Stimulated activated CD4-positive, alpha-beta T cell treated with anti-CD3 and anti-CD28 coated beads, Interleukin-1b, Interleukin-23, amount 100 ng/mL, for 1 hour (primary cell): ENCODE results near the gene PHKB.
"Not testable (repeated sequence)": the region's sequence is repeated elsewhere in the genome, so short reads cannot be mapped to it uniquely, and the experiment has no call there.

Source experiments
- DNase-seq, 2 donors: peaks; one replicate each; pipeline ENCODE4 v3.0.0-alpha.2; 2020; ENCODE audit warnings: low read depth in 2 of 2

PHKB gene

GRCh38 chr16:47469227-47469626 lies 8.1 kb downstream of the PHKB start:
- no peak for DNase-seq

GRCh38 chr16:47470211-47470610 lies 9.1 kb downstream of the PHKB start:
- DNase-seq = no peak

- DNase-seq = no peak
Measured at GRCh38 chr16:47470810-47471209, 9.7 kb downstream of the PHKB start.

GRCh38 chr16:47473004-47473403 lies 11.9 kb downstream of the PHKB start:
- DNase-seq = not testable (repeated sequence)

GRCh38 chr16:47473792-47474191 lies 12.7 kb downstream of the PHKB start:
- no peak for DNase-seq

GRCh38 chr16:47475786-47476185 lies 14.7 kb downstream of the PHKB start:
- no peak for DNase-seq

GRCh38 chr16:47476654-47477345 lies 15.7 kb downstream of the PHKB start:
- no peak for DNase-seq

GRCh38 chr16:47477679-47478078 lies 16.5 kb downstream of the PHKB start:
- DNase-seq = no peak

- DNase-seq = no peak
Measured at GRCh38 chr16:47480410-47480809, 19.3 kb downstream of the PHKB start.

GRCh38 chr16:47481698-47482374 lies 20.7 kb downstream of the PHKB start:
- no peak for DNase-seq

- no peak for DNase-seq
Measured at GRCh38 chr16:47483616-47484015, 22.5 kb downstream of the PHKB start.

GRCh38 chr16:47486856-47487255 lies 25.7 kb downstream of the PHKB start:
- DNase-seq = no peak

- DNase-seq = no peak
Measured at GRCh38 chr16:47488051-47488450, 26.9 kb downstream of the PHKB start.

GRCh38 chr16:47490471-47490870 lies 29.3 kb downstream of the PHKB start:
- DNase-seq = no peak

GRCh38 chr16:47492036-47492427 lies 30.9 kb downstream of the PHKB start:
- DNase-seq = no peak

- no peak for DNase-seq
Measured at GRCh38 chr16:47492428-47493377, 31.6 kb downstream of the PHKB start.

- DNase-seq = no peak
Measured at GRCh38 chr16:47493381-47494337, 32.5 kb downstream of the PHKB start.

GRCh38 chr16:47499080-47499699 lies 38.1 kb downstream of the PHKB start:
- no peak for DNase-seq

- DNase-seq = no peak
Measured at GRCh38 chr16:47499700-47500264, 38.7 kb downstream of the PHKB start.

- no peak for DNase-seq
Measured at GRCh38 chr16:47503936-47504335, 42.8 kb downstream of the PHKB start.
